Thoracic aorta (tissue), 2 donors: ENCODE data around the gene ZMYM5. TPM values are rescaled to one million over a fixed set of nuclear protein-coding genes. Genes with fewer than 3 reads are reported as not detected.
"Not testable (repeated sequence)": the region's sequence is repeated elsewhere in the genome, so short reads cannot be mapped to it uniquely, and the experiment has no call there.

Experiments
- ATAC-seq: fragments of 150-250 bp; one replicate; pipeline ENCODE4 v1.8.0; 2017; ENCODE audit warnings: low read depth; ENCODE audit not compliant: insufficient number of reproducible peaks, low FRiP score
- DNase-seq: peaks from one replicate; pipeline ENCODE4 v3.0.0-alpha.2; 2020; ENCODE audit warnings: low spot score
- H3K27ac ChIP-seq, 2 donors: fragments of 200-600 bp; sonication (generic); 1 replicate in 1 of 2; 2 replicates in 1 of 2; pipeline ENCODE4 v1.5.1; 2016; ENCODE audit warnings: mild to moderate bottlenecking in 2 of 2, moderate library complexity in 2 of 2
- H3K27me3 ChIP-seq: fragments of 200-600 bp; sonication (generic); replicated peaks from 2 replicates; pipeline ENCODE4 v1.6.0; 2016; ENCODE audit warnings: mild to moderate bottlenecking; ENCODE audit not compliant: insufficient read depth
- H3K36me3 ChIP-seq: fragments of 200-600 bp; sonication (generic); one replicate; pipeline ENCODE4 v1.5.1; 2016
- H3K4me1 ChIP-seq, 2 donors: fragments of 200-600 bp; sonication (generic); 1 replicate in 1 of 2; 2 replicates in 1 of 2; pipeline versions ENCODE4 v1.5.1 to v1.6.0; 2016; ENCODE audit warnings: low read depth in 2 of 2, mild to moderate bottlenecking in 1 of 2; ENCODE audit not compliant: control insufficient read depth in 1 of 2
- H3K4me3 ChIP-seq: fragments of 200-600 bp; sonication (generic); 2 replicates; pipeline ENCODE4 v1.5.1; 2016; ENCODE audit warnings: mild to moderate bottlenecking
- H3K9me3 ChIP-seq: fragments of 200-600 bp; sonication (generic); 2 replicates; pipeline ENCODE4 v1.5.1; 2016
- CTCF ChIP-seq: fragments of 200-600 bp; sonication (generic); IDR thresholded peaks from one replicate; pipeline ENCODE4 v1.5.1; 2019; ENCODE audit warnings: antibody characterized with exemption
- total RNA-seq, 2 donors: library from RNA; depleted of rRNA; stranded (reverse); fragments of >200 nt; gene quantifications; one replicate each; pipeline versions ENCODE4 v1.1.0 to v1.2.3, GENCODE V29; 2016

The ZMYM5 gene
- total RNA-seq, 2 donors from 2014 or later: 15.2 to 19.2 TPM

GRCh38 chr13:19818223-19818842, 45.1 kb downstream of the ZMYM5 start:
- DNase-seq (no peak), ATAC-seq (no peak)
- H3K36me3 ChIP-seq: peaks cover 13% of the 10 kb centered on the region
- H3K4me1 ChIP-seq: no peaks in the 10 kb centered on the region
- H3K9me3 ChIP-seq: no peaks in the 10 kb centered on the region
- H3K4me3 ChIP-seq: no peak overlapping the region
- H3K27me3 ChIP-seq: no peaks in the 10 kb centered on the region
- no peak overlapping the region for H3K27ac ChIP-seq
- no peak for TF ChIP-seq CTCF

GRCh38 chr13:19817510-19818158, 45.8 kb downstream of the ZMYM5 start:
- TF ChIP-seq CTCF: no peak
- DNase-seq: no peak
- no peak overlapping the region for H3K27ac ChIP-seq
- ATAC-seq: no peak
- H3K4me1 ChIP-seq: no peaks in the 10 kb centered on the region
- no peak overlapping the region for H3K4me3 ChIP-seq
- peaks cover 13% of the 10 kb centered on the region for H3K36me3 ChIP-seq
- no peaks in the 10 kb centered on the region for H3K27me3 ChIP-seq
- no peaks in the 10 kb centered on the region for H3K9me3 ChIP-seq

- DNase-seq: no peak
- Histone ChIP-seq H3K27me3 (no peaks in the 10 kb centered on the region), H3K4me1 (no peaks in the 10 kb centered on the region), H3K9me3 (no peaks in the 10 kb centered on the region), H3K36me3 (peaks cover 13% of the 10 kb centered on the region), H3K4me3 (no peak overlapping the region), H3K27ac (no peak overlapping the region)
- no peak for TF ChIP-seq CTCF
- ATAC-seq: no peak
Observed at GRCh38 chr13:19817106-19817505, 46.3 kb downstream of the ZMYM5 start.

- H3K27me3 ChIP-seq, ATAC-seq, H3K9me3 ChIP-seq, DNase-seq, H3K4me1 ChIP-seq, H3K4me3 ChIP-seq, H3K27ac ChIP-seq: not testable (repeated sequence)
- peaks cover 15% of the 10 kb centered on the region for H3K36me3 ChIP-seq
Observed at GRCh38 chr13:19815842-19816241, 47.6 kb downstream of the ZMYM5 start.

GRCh38 chr13:19810996-19811881, 52.2 kb downstream of the ZMYM5 start:
- Histone ChIP-seq H3K36me3 (peaks cover 2% of the 10 kb centered on the region), H3K27ac (no peak overlapping the region), H3K9me3 (no peaks in the 10 kb centered on the region), H3K4me3 (no peak overlapping the region), H3K27me3 (no peaks in the 10 kb centered on the region), H3K4me1 (no peaks in the 10 kb centered on the region)
- no peak for TF ChIP-seq CTCF
- no peak for DNase-seq
- ATAC-seq: no peak
